Activated B cell treated with CpG ODN at 0.5 μM for 24 hours (primary cell): ENCODE results near the gene LY6G6C. TPM values are rescaled to one million over a fixed set of nuclear protein-coding genes. Genes with fewer than 3 reads are reported as not detected.

Experiments used
- ATAC-seq: fragments of 200-7000 bp; cut with Tn5 transposase; one replicate; pipeline ENCODE4 v1.10.0; 2021; ENCODE audit warnings: low read depth, mild to moderate bottlenecking, moderate library complexity
- CTCF ChIA-PET: fragments of 350-600 bp; sonication (Branson Sonifier 250); formaldehyde crosslinking; loops from one replicate; lab custom pipeline; 2021; ENCODE audit warnings: antibody characterized with exemption; lab: Charles Lee
- POLR2A ChIA-PET: fragments of 350-600 bp; sonication (Branson Sonifier 250); formaldehyde crosslinking; loops from one replicate; lab custom pipeline; 2021; ENCODE audit warnings: antibody characterized with exemption; lab: Charles Lee
- DNase-seq: peaks from one replicate; pipeline ENCODE4 v3.0.0; 2022
- H3K27ac Mint-ChIP-seq: one replicate; pipeline ENCODE4 v1.8.0; 2020; ENCODE audit warnings: mixed read lengths
- H3K27me3 Mint-ChIP-seq: one replicate; pipeline ENCODE4 v1.8.0; 2021; ENCODE audit warnings: mixed read lengths
- H3K36me3 Mint-ChIP-seq: one replicate; pipeline ENCODE4 v1.8.0; 2021; ENCODE audit warnings: low read depth, mixed read lengths
- H3K4me1 Mint-ChIP-seq: one replicate; pipeline ENCODE4 v1.8.0; 2021; ENCODE audit warnings: mixed read lengths
- H3K4me3 Mint-ChIP-seq: one replicate; pipeline ENCODE4 v1.8.0; 2020; ENCODE audit warnings: mild to moderate bottlenecking, mixed read lengths
- H3K9me3 Mint-ChIP-seq: one replicate; pipeline ENCODE4 v1.8.0; 2020; ENCODE audit warnings: mixed read lengths
- intact Hi-C: fragments of 100-400 bp; cut with micrococcal nuclease; formaldehyde crosslinking; loops from one replicate; pipeline ENCODE4 v1.15.1; 2024
- total RNA-seq: library from RNA; stranded (reverse); gene quantifications from 2 replicates; pipeline ENCODE4 v1.2.3, GENCODE V29; 2022
- TF ChIP-seq, protein P1 (sequence below): fragments of 200-600 bp; IDR thresholded peaks from one replicate; pipeline ENCODE4 v1.8.0; 2022; ENCODE audit warnings: antibody characterized with exemption, mild to moderate bottlenecking

The LY6G6C gene
- total RNA-seq, 1 donor from 2014 or later = not detected

DNA sequence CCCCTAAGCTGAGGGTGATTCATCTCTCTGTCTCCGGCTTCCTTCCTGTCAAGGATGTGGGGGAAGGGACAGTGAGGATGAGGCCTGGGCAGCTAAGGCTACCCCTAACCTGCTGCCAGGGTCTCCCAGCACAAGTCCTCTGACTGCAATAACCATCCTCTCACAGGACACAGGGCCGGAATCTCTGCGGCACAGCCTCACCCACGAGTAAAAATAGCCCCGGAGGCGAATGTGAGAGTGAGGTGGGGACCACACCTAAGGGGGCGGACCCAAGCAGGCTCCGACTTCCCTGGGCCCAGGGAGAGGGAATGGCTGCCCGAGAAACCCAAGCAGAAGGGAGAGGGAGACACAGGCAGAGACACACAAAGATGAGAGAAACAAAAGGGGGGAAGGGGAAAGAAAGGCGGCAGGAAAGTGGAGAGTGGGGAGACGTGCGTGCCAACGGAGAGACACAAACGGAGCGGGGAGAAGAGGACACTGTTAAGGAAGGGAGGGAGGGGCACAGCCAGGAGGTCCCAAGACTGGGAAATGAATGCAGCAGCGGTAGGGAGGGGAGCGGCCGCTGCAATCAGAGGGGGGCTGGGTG, 13.4 kb upstream of the LY6G6C start:
- no peaks in the 10 kb centered on the region for H3K27me3 Mint-ChIP-seq
- peaks cover 72% of the 10 kb centered on the region for H3K4me1 Mint-ChIP-seq
- ATAC-seq (peak; percentile 36), DNase-seq (peak; percentile 49)
- peak overlapping the region; percentile 92 for H3K4me3 Mint-ChIP-seq
- intact Hi-C loops = loop anchor here (5.0 to 10.0 kb wide), 2 partner anchors 113 to 240 kb away; partner anchors contain the start of genes MICB and PRRC2A
- H3K9me3 Mint-ChIP-seq = no peaks in the 10 kb centered on the region
- peaks cover 58% of the 10 kb centered on the region for H3K36me3 Mint-ChIP-seq
- TF ChIP-seq, protein P1, sequence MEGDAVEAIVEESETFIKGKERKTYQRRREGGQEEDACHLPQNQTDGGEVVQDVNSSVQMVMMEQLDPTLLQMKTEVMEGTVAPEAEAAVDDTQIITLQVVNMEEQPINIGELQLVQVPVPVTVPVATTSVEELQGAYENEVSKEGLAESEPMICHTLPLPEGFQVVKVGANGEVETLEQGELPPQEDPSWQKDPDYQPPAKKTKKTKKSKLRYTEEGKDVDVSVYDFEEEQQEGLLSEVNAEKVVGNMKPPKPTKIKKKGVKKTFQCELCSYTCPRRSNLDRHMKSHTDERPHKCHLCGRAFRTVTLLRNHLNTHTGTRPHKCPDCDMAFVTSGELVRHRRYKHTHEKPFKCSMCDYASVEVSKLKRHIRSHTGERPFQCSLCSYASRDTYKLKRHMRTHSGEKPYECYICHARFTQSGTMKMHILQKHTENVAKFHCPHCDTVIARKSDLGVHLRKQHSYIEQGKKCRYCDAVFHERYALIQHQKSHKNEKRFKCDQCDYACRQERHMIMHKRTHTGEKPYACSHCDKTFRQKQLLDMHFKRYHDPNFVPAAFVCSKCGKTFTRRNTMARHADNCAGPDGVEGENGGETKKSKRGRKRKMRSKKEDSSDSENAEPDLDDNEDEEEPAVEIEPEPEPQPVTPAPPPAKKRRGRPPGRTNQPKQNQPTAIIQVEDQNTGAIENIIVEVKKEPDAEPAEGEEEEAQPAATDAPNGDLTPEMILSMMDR = no peak
- ChIA-PET POLR2A (interaction anchor here (0.5 to 7.5 kb wide), 22 partner anchors 7 to 1566 kb away, joined by 3 to 131 read pairs (median 4); partner anchors contain the start of genes ABCF1, ABHD16A, BAG6 and DDAH2), CTCF (interaction anchor here (0.7 to 2.8 kb wide), 3 partner anchors 85 to 96 kb away, joined by 3 to 9 read pairs (median 3); no protein-coding TSS in a partner anchor)
- H3K27ac Mint-ChIP-seq = peak overlapping the region; percentile 94

DNA sequence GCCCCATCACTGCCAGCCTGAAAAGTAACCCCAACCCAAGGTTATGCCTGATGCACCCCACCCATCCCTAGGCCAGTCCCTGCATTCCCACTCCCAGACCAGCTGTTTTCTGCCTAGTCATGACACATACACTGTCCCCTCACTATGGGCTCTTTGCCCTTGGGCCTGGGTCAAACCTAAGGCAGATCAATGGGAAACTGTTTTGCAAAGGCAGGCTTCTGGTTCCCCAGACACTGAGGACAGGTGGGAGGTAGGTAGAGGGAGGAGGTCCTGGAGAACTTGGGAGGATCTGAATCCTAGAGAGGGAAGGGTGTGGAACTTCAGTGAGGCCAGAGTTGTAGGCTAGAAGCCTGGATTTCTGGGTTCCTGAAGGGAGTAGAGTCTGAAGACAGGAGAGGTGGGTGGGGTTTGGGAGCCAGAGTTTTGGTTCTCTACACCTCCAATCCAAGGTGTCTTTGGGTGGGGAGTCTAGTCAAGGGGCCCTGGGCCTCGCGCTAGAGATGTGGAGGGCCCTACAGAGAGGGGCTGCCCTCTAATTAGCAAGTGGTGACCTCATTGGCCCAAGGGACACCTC, 12.8 kb upstream of the LY6G6C start:
- Mint-ChIP-seq H3K27ac (peak overlapping the region; percentile 94), H3K4me1 (peaks cover 69% of the 10 kb centered on the region), H3K4me3 (peak overlapping the region; percentile 92), H3K27me3 (no peaks in the 10 kb centered on the region), H3K9me3 (no peaks in the 10 kb centered on the region), H3K36me3 (peaks cover 58% of the 10 kb centered on the region)
- TF ChIP-seq, protein P1 = no peak
- no peak for DNase-seq
- ATAC-seq = no peak
- CTCF ChIA-PET = interaction anchor here (2.8 kb wide), 1 partner anchor 96 kb away, joined by 9 read pairs; no protein-coding TSS in a partner anchor
- POLR2A ChIA-PET = interaction anchor here (0.5 to 7.5 kb wide), 14 partner anchors 26 to 1567 kb away, joined by 3 to 103 read pairs (median 5); partner anchors contain the start of genes ABCF1, ABHD16A, BAG6 and LSM2
- intact Hi-C loops = loop anchor here (10.0 kb wide), 1 partner anchor 240 kb away; the partner anchor contains the start of gene MICB

DNA sequence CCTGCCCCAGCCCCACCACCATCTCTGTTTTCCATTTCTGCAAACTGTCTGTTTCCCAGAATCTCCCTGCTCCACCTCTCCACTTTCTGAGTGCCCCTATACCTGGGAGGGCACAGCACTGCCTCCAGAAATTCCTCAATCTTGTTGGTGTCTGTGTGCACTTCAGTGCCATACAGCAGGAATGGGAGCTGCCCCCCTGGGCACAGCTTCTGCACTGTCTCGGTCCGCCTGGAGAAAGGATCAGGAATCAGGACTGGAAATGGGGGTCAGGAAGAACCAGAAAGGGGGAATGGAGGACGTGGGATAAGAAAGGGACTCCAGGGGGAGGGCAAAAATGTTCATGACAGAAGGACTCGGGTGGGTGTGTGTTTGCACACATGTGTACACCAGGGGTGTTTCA, 12.2 kb upstream of the LY6G6C start:
- Mint-ChIP-seq H3K4me3 (peak overlapping the region; percentile 92), H3K27ac (peak overlapping the region; percentile 94), H3K4me1 (peaks cover 69% of the 10 kb centered on the region), H3K9me3 (no peaks in the 10 kb centered on the region), H3K36me3 (peaks cover 60% of the 10 kb centered on the region), H3K27me3 (no peaks in the 10 kb centered on the region)
- CTCF ChIA-PET = interaction anchor here (2.8 kb wide), 1 partner anchor 96 kb away, joined by 9 read pairs; no protein-coding TSS in a partner anchor
- TF ChIP-seq, protein P1 = no peak
- intact Hi-C loops = loop anchor here (10.0 kb wide), 1 partner anchor 239 kb away; the partner anchor contains the start of gene MICB
- DNase-seq (no peak), ATAC-seq (no peak)
- POLR2A ChIA-PET = interaction anchor here (1.3 to 1.4 kb wide), 2 partner anchors 31 to 81 kb away, joined by 6 read pairs; partner anchors contain the start of genes ABHD16A, HSPA1A and HSPA1L

DNA sequence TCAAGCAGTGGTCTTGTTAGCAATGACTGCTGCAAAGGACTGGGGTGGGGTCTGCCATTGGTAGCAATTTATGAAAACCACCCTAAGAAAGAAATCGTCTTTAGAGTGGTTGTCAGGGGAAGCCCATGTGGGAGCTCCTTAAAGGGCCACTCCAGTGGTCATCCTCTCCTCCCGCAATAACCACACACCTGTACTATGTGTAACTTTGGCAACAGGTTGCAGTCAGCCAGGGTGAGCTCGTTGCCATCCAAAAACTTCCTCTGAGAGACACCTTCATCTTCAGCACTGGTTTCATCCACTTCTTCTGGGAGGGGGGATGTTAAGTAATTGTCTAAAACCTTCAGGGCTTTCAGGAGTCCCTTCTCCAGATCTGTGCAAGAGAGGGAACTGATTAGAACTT, 10.5 kb upstream of the LY6G6C start:
- no peaks in the 10 kb centered on the region for H3K27me3 Mint-ChIP-seq
- intact Hi-C loops = loop anchor here (10.0 kb wide), 1 partner anchor 237 kb away; the partner anchor contains the start of gene MICB
- DNase-seq (no peak), ATAC-seq (no peak)
- TF ChIP-seq, protein P1 = no peak
- ChIA-PET POLR2A (interaction anchor here (1.1 to 4.7 kb wide), 2 partner anchors 74 to 131 kb away, joined by 3 to 30 read pairs; partner anchors contain the start of genes LSM2 and NEU1), CTCF (interaction anchor here (0.8 to 5.9 kb wide), 2 partner anchors 37 to 98 kb away, joined by 4 to 49 read pairs; no protein-coding TSS in a partner anchor)
- H3K27ac Mint-ChIP-seq = peak overlapping the region; percentile 24
- H3K36me3 Mint-ChIP-seq = peaks cover 66% of the 10 kb centered on the region
- no peaks in the 10 kb centered on the region for H3K9me3 Mint-ChIP-seq
- H3K4me1 Mint-ChIP-seq = peaks cover 69% of the 10 kb centered on the region
- H3K4me3 Mint-ChIP-seq = no peak overlapping the region
